Measurements from ENCODE around the gene PRKCA.

Gene PRKCA

GRCh38 chr17:66577041-66577440, 274.6 kb downstream of the PRKCA start:
- no peak for DNase-seq
- TF ChIP-seq CTCF (IDR thresholded peaks at IDR 0.05; ENCODE audit: low read depth, low read length, missing control alignments): no peak
- H3K36me3 ChIP-seq (replicated peaks): no peaks in the 10 kb centered on the region
- H3K4me3 ChIP-seq (ENCODE audit: low read depth, low read length): no peak overlapping the region
- H3K27ac ChIP-seq: no peak overlapping the region
- in situ Hi-C loops (cut with HindIII; ENCODE audit: low pct_ligation_motif_present, low sequenced_read_pairs): no loop called here
- no peaks in the 10 kb centered on the region for H3K27me3 ChIP-seq (replicated peaks)

- Histone ChIP-seq H3K36me3 (replicated peaks) (no peaks in the 10 kb centered on the region), H3K27me3 (replicated peaks) (no peaks in the 10 kb centered on the region), H3K4me3 (ENCODE audit: low read depth, low read length) (no peak overlapping the region), H3K27ac (no peak overlapping the region)
- DNase-seq: no peak
- no peak for TF ChIP-seq CTCF (IDR thresholded peaks at IDR 0.05; ENCODE audit: low read depth, low read length, missing control alignments)
- in situ Hi-C loops (cut with HindIII; ENCODE audit: low pct_ligation_motif_present, low sequenced_read_pairs): no loop called here
Measured at GRCh38 chr17:66578781-66579489, 276.5 kb downstream of the PRKCA start.

GRCh38 chr17:66579556-66579955, 277.1 kb downstream of the PRKCA start:
- no peaks in the 10 kb centered on the region for H3K27me3 ChIP-seq (replicated peaks)
- H3K36me3 ChIP-seq (replicated peaks): no peaks in the 10 kb centered on the region
- H3K4me3 ChIP-seq (ENCODE audit: low read depth, low read length): no peak overlapping the region
- no peak for DNase-seq
- in situ Hi-C loops (cut with HindIII; ENCODE audit: low pct_ligation_motif_present, low sequenced_read_pairs): no loop called here
- peak overlapping the region; percentile 5 for H3K27ac ChIP-seq
- TF ChIP-seq CTCF (IDR thresholded peaks at IDR 0.05; ENCODE audit: low read depth, low read length, missing control alignments): no peak

GRCh38 chr17:66580184-66580955, 278.0 kb downstream of the PRKCA start:
- peak; percentile 47 for DNase-seq
- no peak overlapping the region for H3K4me3 ChIP-seq (ENCODE audit: low read depth, low read length)
- H3K36me3 ChIP-seq (replicated peaks): no peaks in the 10 kb centered on the region
- peak overlapping the region; percentile 5 for H3K27ac ChIP-seq
- H3K27me3 ChIP-seq (replicated peaks): no peaks in the 10 kb centered on the region
- in situ Hi-C loops (cut with HindIII; ENCODE audit: low pct_ligation_motif_present, low sequenced_read_pairs): no loop called here
- no peak for TF ChIP-seq CTCF (IDR thresholded peaks at IDR 0.05; ENCODE audit: low read depth, low read length, missing control alignments)

GRCh38 chr17:66580956-66581391, 278.6 kb downstream of the PRKCA start:
- in situ Hi-C loops (cut with HindIII; ENCODE audit: low pct_ligation_motif_present, low sequenced_read_pairs): no loop called here
- H3K36me3 ChIP-seq (replicated peaks): no peaks in the 10 kb centered on the region
- no peak for DNase-seq
- TF ChIP-seq CTCF (IDR thresholded peaks at IDR 0.05; ENCODE audit: low read depth, low read length, missing control alignments): no peak
- H3K27ac ChIP-seq: no peak overlapping the region
- no peak overlapping the region for H3K4me3 ChIP-seq (ENCODE audit: low read depth, low read length)
- H3K27me3 ChIP-seq (replicated peaks): no peaks in the 10 kb centered on the region

Measured in brain microvascular endothelial cell (primary cell).